AG04449 (cell line): Measurements from ENCODE around the gene UPF3B.

Source experiments
- CTCF ChIA-PET: fragments of 350-600 bp; formaldehyde crosslinking; extraction: SDS; loops from one replicate; lab custom pipeline; 2021; ENCODE audit warnings: antibody characterized with exemption; lab: Yijun Ruan, JAX
- POLR2A ChIA-PET: fragments of 400-600, 350-600 bp; formaldehyde crosslinking; extraction: SDS; loops from one replicate; lab custom pipeline; 2020; ENCODE audit warnings: antibody characterized with exemption, inconsistent platforms; lab: Yijun Ruan, JAX
- DNase-seq: peaks from one replicate; pipeline ENCODE4 v3.0.0-alpha.2; 2010; ENCODE audit warnings: low read depth, low spot score
- H3K4me3 ChIP-seq: 2 replicates; pipeline ENCODE4 v1.5.1; 2011; ENCODE audit warnings: low read depth, mild to moderate bottlenecking, control low read depth, low read length
- TF ChIP-seq, protein P1 (sequence below): IDR thresholded peaks from one replicate; pipeline ENCODE4 v1.5.1; 2011; ENCODE audit warnings: mild to moderate bottlenecking, moderate library complexity, low read length, control low read depth, inconsistent platforms; ENCODE audit not compliant: insufficient read depth; ENCODE audit errors: missing control alignments

The UPF3B gene

DNA sequence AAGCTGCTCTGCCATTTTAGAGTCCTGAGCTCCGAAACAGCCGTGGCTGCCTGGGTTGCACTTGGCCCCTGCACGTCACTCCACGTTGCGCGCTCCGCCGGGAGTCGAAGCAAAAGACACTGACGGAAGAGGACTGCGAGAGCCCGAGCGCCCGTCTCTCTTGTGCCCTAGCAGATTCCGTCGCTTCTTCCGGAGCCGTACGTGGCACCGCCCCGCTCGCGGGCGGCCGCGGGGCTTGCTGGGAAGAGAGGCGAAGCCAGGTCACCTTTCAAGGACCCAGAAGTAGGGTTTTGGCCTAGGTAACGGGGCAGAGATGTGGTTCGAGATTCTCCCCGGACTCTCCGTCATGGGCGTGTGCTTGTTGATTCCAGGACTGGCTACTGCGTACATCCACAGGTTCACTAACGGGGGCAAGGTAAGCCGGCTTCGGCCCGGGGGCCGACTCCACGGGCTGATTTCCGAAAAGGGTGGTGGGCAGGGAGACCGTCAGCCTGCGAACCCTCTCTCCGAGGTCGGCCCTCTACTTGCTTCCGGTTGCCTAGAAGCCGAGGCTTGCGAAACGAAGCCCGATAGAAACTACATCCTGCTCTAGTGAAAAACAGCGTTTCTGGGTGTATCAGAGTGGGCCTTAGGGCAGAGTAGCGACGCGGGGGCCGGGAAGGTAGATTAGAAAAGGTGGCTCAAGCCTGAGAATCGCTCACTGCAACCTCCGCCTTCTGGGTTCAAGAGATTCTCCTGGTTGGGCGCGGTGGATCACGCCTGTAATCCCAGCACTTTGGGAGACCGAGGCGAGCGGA, 19.0 kb upstream of the UPF3B start, which contains the start of the genes NDUFA1 and RNF113A:
TSS of gene NDUFA1 (plus strand) at position 234 of the 797 bp plus-strand sequence. CDS start at position 314, 80 bp downstream.
TSS of gene RNF113A (minus strand) at position 135 of the 797 bp plus-strand sequence. CDS start at position 15, 120 bp downstream.
- no peak for DNase-seq
- H3K4me3 ChIP-seq = peak within 1 kb of the TSS; percentile 75
- TF ChIP-seq, protein P1, sequence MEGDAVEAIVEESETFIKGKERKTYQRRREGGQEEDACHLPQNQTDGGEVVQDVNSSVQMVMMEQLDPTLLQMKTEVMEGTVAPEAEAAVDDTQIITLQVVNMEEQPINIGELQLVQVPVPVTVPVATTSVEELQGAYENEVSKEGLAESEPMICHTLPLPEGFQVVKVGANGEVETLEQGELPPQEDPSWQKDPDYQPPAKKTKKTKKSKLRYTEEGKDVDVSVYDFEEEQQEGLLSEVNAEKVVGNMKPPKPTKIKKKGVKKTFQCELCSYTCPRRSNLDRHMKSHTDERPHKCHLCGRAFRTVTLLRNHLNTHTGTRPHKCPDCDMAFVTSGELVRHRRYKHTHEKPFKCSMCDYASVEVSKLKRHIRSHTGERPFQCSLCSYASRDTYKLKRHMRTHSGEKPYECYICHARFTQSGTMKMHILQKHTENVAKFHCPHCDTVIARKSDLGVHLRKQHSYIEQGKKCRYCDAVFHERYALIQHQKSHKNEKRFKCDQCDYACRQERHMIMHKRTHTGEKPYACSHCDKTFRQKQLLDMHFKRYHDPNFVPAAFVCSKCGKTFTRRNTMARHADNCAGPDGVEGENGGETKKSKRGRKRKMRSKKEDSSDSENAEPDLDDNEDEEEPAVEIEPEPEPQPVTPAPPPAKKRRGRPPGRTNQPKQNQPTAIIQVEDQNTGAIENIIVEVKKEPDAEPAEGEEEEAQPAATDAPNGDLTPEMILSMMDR = no peak
- ChIA-PET CTCF (interaction anchor here (1.0 to 1.4 kb wide), 2 partner anchors 9 to 11 kb away, joined by 3 read pairs; no protein-coding TSS in a partner anchor), POLR2A (interaction anchor here (0.6 to 1.3 kb wide), 3 partner anchors 19 to 113 kb away, joined by 4 to 5 read pairs (median 4); partner anchors contain the start of genes RPL39 and UPF3B)

DNA sequence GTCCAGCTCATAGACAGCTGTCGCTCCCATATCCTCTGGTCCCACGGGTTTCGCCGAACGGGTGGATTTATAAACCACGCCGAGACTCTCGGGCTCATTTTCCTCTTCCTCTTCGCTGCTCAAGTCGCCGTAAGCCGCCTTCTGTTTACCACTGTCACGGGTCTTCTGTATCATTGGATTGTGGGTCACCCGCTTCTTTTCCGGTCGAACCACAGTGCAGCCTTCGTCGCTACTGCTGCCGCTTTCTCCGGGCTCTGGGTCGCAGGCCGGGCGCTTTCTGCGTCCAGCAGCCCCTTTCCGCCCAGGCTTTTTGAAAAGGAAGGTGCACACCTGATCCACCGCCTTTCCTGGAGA, 18.5 kb upstream of the UPF3B start:
- H3K4me3 ChIP-seq = peak overlapping the region; percentile 75
- TF ChIP-seq, protein P1 = no peak
- ChIA-PET POLR2A (interaction anchor here (0.6 to 1.3 kb wide), 3 partner anchors 18 to 112 kb away, joined by 4 to 5 read pairs (median 4); partner anchors contain the start of genes RPL39 and UPF3B), CTCF (interaction anchor here (1.0 to 1.4 kb wide), 2 partner anchors 9 to 12 kb away, joined by 3 read pairs; no protein-coding TSS in a partner anchor)
- no peak for DNase-seq

DNA sequence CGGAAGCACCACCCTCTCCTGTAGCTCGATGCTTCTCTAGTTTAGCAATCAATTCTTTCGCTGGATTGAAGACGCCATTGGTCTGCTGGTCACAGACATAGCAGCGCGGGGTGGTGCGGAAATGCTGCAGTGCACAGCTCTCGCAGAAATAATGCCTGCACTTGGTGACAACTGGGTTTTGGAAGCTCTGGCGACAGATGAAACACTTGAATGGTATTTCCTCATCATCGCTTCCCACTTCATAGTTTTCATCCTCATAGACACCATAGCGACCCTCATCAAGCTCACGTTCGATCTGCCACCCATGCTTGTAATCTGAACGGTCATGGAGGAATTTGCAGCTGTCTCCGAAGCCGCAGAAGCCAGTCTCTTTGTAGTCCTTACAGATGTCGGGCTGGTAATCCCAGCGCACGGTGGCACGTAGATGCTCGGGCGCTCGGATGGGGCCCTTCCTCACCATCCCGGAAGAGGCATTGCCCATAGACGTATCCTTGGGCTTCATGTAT, 17.9 kb upstream of the UPF3B start:
- peak overlapping the region; percentile 75 for H3K4me3 ChIP-seq
- ChIA-PET POLR2A (interaction anchor here (0.6 to 1.3 kb wide), 5 partner anchors 18 to 112 kb away, joined by 4 to 7 read pairs (median 5); partner anchors contain the start of genes RPL39 and UPF3B), CTCF (interaction anchor here (1.0 to 1.4 kb wide), 4 partner anchors 10 to 141 kb away, joined by 3 to 5 read pairs (median 3); no protein-coding TSS in a partner anchor)
- TF ChIP-seq, protein P1 = no peak
- no peak for DNase-seq

DNA sequence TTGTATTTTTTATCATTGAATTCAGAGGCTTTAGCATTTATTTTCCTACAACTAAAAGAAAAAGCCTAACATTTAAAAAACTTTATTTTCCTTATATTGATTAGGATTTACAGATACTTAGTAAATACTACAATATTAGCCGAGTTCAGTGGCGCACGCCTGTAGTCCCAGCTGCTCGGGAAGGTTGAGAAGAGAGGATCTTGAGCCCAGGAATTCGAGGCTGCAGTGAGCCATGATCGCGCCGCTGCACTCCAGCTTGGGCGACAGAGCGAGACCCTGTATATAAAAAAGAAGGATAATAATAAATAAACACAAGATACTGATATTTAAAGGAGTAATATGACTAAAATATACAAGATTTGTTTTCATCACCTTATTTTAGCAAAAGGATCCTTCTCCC, 681 bp upstream of the UPF3B start:
- TF ChIP-seq, protein P1 = no peak
- peak overlapping the region; percentile 46 for H3K4me3 ChIP-seq
- ChIA-PET CTCF (no interaction called here), POLR2A (interaction anchor here (0.7 to 1.2 kb wide), 7 partner anchors 13 to 280 kb away, joined by 3 to 10 read pairs (median 3); partner anchors contain the start of genes RNF113A and RPL39)
- DNase-seq = no peak

DNA sequence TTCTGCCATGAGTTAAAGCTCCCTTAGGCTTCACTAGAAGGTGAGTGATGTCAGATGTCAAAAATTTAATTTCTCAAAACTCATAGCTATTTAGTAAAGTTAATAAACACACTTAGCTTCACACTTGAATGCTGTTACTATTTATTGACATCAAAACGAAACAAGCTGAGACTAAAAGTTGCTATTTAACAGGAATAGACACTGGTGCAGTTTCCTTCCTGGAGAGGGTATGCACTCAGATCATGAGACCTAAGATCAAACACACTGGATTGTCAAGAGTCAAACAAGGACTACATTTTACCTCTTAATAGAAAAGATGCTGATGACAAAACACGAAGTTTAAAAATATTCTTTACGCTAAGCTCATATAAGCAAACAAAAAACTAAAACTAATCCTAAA, 18.9 kb downstream of the UPF3B start:
- H3K4me3 ChIP-seq = no peak overlapping the region
- no peak for DNase-seq
- ChIA-PET POLR2A (interaction anchor here (1.0 kb wide), 1 partner anchor 19 kb away, joined by 3 read pairs; the partner anchor contains the start of gene UPF3B), CTCF (no interaction called here)
- TF ChIP-seq, protein P1 = no peak
